Measurements from ENCODE around the gene SLC19A3.
"Not testable (repeated sequence)": the region's sequence is repeated elsewhere in the genome, so short reads cannot be mapped to it uniquely, and the experiment has no call there.

Gene SLC19A3

DNA sequence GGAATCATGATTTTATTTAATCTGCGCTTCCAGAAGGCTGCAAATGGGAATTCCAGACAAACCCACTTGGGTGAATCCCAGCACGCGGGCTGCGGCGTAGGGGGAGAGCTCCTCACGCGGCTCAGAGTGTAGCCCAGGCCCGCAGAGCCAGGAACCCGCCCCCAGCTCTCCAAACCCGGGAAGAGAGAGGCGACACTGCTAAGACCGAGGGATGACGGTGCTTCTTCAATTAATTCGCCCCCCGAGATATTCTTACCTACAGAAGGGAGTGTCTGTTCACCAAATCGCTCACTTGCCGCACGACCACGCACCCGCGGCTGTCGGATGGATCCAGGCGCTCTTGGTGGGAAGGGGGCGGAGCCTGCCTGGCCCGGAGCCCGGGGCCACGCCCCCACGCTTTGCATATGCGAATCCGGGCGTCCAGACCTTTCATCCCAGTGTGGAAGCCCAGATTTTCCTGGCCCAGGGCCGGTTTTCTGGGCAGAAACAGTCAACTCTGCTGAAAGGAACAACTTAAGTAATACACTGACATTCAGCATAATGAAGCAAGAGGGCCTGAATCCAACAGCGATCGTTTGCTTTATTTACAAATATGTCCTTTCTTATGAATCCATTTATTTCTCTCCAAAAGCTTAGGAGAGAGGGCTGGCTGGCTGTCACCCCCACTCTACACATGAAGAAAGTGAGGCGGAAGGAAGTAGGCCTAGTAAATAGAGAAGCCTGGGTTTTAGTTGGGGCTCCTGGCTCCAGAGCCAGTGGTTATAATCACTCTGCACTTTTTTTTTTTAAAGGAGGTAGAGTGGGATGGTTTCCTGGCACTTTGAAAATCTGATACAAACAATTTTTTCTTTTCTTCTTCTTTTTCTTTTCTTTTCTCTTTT, at the start of gene SLC19A3:
TSS of gene SLC19A3 (minus strand) at position 342 of the 881 bp plus-strand sequence. CDS start 15,710 bp downstream, outside the sequence.
- DNase-seq: peak; percentile 38

DNA sequence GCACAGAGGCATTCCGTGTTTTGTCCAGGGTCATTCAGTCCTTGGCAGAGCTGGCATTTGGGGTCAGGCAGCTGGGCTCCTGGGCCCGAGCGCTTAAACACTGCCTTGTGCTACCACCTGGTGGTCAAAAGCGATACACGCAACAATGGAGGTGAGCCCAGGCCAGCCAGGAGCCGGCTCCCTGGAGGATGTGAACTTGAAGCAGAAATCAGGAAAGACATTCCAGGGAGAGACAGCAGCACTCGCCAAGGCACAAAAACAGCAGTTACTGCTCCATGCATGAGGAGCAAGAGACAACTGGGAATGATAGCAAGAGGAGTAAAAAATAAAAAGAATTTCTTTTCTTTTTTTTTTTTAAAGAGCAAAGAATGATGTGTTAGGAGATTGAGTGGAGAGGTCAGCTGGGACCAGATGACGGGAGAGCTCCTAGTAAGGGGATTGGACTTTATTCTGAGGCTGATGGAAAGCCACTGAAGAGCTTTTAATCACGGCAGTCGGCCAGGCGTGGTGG, 48.6 kb upstream of the SLC19A3 start:
- peak; percentile 27 for DNase-seq

DNA sequence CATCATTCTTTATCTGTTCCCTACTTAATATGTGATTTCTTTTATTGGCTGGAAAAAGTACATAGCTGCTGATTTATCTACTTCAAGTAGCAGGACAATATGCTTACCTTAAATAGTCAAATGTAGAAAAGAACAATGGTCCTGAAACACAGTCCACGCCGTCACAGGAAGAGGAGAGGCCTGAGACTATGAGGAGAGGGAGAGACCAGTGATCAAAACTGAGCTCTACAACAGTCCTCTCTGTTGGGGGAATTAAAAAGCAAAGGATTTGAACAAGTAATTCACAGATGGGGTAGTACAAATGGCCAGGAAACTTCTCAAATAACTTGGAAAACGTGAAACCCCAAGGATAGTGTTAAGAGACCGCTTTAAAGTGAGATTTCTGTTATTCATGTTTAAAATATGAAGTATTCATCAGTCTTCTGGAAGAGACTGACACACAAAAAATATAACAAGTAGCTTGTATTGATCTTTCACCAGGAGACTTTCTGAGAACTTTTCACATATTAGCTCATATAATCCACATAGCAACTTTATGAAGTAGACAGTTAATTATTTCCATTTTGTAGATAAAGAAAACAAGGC, 48.1 kb upstream of the SLC19A3 start:
- no peak for DNase-seq

GRCh38 chr2:227761740-227762476, 44.1 kb upstream of the SLC19A3 start:
- DNase-seq: no peak

- DNase-seq: no peak
Measured at GRCh38 chr2:227759411-227760118, 41.7 kb upstream of the SLC19A3 start.

DNA sequence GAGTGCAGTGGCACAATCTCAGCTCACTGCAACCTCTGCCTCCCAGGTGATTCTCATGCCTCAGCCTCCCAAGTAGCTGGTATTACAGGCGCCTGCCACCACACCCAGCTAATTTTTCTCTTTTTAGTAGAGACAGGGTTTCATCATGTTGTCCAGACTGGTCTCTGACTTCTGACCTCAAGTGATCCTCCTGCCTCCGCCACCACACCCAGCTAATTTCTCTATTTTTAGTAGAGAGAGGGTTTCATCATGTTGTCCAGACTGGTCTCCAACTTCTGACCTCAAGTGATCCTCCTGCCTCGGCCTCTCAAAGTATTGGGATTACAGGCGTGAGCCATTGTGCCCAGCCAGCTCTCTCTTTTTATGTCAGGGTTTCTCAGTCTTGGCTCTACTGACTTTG, 38.4 kb upstream of the SLC19A3 start:
- DNase-seq: not testable (repeated sequence)

GRCh38 chr2:227748079-227748478, 30.3 kb upstream of the SLC19A3 start:
- no peak for DNase-seq

DNA sequence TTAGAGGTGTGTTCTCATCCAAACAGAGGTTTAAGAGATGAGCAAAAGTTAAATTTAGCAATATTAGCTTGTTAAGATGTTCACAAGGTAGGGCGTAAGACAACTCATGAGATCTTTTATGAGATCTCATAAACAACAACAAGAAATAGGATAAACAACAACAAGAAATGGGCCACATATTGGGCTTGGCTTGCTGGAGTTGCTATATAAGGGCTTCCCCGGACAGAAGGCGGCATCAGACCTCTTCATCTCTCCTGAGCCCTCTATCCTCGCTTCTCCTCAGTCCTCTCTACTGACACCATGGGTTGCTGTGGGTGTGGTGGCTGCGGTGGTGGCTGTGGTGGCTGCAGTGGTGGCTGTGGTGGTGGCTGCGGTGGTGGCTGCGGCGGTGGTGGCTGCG, 27.8 kb upstream of the SLC19A3 start, which contains the start of gene SCYGR8:
TSS of gene SCYGR8 (plus strand) at position 301 of the 400 bp plus-strand sequence. CDS start at position 301, 0 bp downstream.
- no peak for DNase-seq

DNA sequence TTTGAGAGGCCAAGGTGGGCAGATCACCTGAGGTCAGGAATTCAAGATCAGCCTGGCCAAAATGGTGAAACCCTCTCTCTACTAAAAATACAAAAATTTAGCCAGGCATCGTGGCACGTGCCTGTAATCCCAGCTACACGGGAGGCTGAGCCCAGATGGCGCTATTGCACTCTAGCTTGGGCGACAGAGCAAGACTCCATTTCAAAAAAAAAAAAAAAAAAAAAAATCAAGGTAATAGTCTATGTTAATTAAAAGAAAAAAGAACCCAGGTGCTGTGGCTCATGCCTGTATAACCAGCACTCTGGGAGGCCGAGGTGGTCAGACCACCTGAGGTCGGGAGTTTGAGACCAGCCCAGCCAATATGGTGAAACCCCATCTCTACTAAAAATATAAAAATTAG, 22.9 kb upstream of the SLC19A3 start:
- DNase-seq: not testable (repeated sequence)

DNA sequence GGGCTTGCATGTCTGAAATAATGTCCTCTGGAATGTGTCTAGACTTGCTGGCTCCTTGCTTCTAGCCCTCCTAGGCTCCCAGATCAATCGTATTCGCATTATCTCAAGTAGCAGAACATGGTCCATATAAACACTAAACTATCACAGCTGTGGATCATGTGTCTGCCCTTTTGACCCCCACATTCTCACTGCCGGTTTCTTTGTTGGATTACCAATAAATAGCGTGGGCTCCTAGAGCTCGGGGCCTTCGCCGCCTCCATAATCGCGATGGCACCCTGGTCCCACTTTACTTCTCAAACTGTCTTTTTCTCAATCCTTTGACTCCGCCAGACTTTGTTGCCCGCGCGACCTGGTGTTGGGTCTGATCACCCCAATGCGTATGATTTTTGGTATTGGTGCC, 21.5 kb upstream of the SLC19A3 start:
- no peak for DNase-seq

- DNase-seq: no peak
Measured at GRCh38 chr2:227728035-227728434, 10.2 kb upstream of the SLC19A3 start, which contains the start of gene SCYGR7. TSS of gene SCYGR7 (plus strand) at chr2:227728335. CDS start at chr2:227728335, 0 bp downstream.

GRCh38 chr2:227724394-227725039, 6.7 kb upstream of the SLC19A3 start, which contains the start of gene SCYGR6:
TSS of gene SCYGR6 (minus strand) at chr2:227724757. CDS start at chr2:227724757, 0 bp downstream.
- no peak for DNase-seq

DNA sequence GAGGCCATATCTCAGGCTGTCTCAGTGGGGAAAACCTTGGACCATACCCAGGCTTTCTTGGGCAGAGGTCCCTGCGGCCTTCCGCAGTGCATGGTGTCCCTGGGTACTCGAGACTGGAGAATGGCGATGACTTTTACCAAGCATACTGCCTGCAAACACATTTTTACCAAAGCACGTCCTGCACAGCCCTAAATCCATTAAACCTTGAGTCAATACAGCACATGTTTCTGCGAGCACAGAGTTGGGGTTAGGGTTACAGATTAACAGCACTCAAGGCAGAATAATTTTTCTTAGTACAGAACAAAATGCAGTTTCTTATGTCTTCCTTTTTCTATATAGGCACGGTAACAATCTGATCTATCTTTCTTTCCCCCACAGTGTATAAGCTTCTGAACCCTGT, 5.0 kb upstream of the SLC19A3 start:
- DNase-seq: not testable (repeated sequence)

DNA sequence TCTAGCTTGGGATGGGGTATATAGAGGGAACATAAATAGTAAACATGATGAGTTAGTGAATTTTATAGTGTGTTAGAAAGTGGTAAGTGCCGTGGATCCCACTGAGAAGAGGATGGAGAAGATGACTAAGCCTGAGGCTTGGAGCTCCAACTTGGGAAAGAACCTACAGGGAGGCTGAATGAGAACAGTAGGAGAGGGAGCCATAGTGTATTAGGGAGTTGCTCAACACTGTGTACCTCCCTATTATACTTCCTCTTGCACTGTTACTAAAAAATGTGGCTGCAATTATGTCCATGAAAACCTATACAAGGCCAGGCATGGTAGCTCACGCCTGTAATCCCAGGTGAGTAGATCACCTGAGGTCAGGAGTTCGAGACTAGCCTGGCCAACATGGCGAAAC, 2.9 kb upstream of the SLC19A3 start:
- no peak for DNase-seq

- DNase-seq: no peak
Measured at GRCh38 chr2:227719641-227720040, 1.8 kb upstream of the SLC19A3 start.

- no peak for DNase-seq
Measured at GRCh38 chr2:227716501-227716900, 1.3 kb downstream of the SLC19A3 start.

- no peak for DNase-seq
Measured at GRCh38 chr2:227713291-227713690, 4.5 kb downstream of the SLC19A3 start.

GRCh38 chr2:227710986-227711385, 6.8 kb downstream of the SLC19A3 start:
- no peak for DNase-seq

GRCh38 chr2:227707390-227707789, 10.4 kb downstream of the SLC19A3 start:
- DNase-seq: no peak

GRCh38 chr2:227706859-227707258, 11.0 kb downstream of the SLC19A3 start:
- DNase-seq: no peak

GRCh38 chr2:227703961-227704360, 13.9 kb downstream of the SLC19A3 start:
- DNase-seq: no peak

GRCh38 chr2:227703280-227703732, 14.5 kb downstream of the SLC19A3 start:
- no peak for DNase-seq
